AG09319 (cell line): ENCODE results near the gene MTMR3.

Source experiments
- DNase-seq: peaks from one replicate; pipeline ENCODE4 v3.0.0-alpha.2; 2010; ENCODE audit warnings: low read depth; ENCODE audit errors: extremely low read depth
- TF ChIP-seq, protein P1 (sequence below): IDR thresholded peaks from 2 replicates; pipeline ENCODE4 v1.5.1; 2011; ENCODE audit warnings: low read depth, mild to moderate bottlenecking, inconsistent platforms, low read length, moderate library complexity

Gene MTMR3

DNA sequence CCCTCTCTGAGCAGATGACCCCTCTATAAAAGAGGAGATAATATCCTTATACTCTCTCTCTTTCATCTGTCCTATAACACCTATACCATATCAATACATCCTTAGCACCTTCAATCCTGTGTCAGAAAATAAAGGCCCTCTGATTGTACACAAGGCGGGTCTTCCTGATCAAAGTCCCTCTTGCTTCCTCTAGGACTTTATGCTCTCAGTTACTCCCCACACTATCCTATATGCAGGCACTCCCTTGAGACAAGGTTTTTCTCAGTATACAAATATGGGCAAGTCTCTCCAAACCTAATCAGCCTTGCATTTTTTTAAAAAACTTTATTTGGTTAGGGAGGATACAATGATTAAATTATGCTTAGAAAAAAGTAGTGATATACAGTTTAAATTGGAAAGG lies 180.0 kb downstream of the MTMR3 start:
- DNase-seq: no peak
- TF ChIP-seq, protein P1, sequence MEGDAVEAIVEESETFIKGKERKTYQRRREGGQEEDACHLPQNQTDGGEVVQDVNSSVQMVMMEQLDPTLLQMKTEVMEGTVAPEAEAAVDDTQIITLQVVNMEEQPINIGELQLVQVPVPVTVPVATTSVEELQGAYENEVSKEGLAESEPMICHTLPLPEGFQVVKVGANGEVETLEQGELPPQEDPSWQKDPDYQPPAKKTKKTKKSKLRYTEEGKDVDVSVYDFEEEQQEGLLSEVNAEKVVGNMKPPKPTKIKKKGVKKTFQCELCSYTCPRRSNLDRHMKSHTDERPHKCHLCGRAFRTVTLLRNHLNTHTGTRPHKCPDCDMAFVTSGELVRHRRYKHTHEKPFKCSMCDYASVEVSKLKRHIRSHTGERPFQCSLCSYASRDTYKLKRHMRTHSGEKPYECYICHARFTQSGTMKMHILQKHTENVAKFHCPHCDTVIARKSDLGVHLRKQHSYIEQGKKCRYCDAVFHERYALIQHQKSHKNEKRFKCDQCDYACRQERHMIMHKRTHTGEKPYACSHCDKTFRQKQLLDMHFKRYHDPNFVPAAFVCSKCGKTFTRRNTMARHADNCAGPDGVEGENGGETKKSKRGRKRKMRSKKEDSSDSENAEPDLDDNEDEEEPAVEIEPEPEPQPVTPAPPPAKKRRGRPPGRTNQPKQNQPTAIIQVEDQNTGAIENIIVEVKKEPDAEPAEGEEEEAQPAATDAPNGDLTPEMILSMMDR: no peak

DNA sequence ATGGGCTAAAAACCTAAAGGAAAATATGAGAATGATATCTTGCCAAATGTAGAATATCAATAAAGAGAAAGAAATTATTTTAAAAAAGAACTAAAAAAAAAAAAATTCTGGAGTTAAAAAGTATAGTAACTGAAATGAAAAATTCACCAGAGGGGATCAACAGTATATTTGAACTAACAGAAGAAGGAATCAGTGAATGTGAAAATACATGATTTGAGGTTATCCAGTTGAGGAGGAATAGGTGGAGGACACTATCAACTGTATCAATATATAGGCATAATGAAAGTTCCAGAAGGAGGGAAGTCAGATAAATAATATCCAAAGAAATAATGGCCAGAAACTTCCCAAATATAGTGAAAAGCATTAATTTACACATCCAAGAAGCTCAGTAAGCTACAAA lies 181.2 kb downstream of the MTMR3 start:
- TF ChIP-seq, protein P1: no peak

DNA sequence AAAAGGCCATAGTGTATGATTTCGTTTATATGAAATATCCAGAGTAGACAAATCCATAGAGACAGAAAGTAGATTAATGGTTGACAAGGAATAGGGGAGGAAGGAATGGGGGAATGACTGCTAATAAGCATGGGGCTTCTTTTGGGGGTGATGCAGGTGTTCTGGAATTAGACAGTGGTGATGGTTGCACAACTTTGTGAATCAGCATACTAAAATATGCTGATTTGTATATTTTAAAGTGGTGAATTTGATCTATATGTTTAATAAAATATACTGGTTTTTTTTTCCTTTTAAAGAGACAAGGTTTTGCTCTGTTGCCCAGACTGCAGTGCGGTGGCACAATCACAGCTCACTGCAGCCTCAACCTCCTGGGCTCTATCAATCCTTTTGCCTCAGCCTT lies 190.8 kb downstream of the MTMR3 start:
- DNase-seq: no peak
- TF ChIP-seq, protein P1: no peak

More for the DNA sequence above, 181.2 kb downstream of the MTMR3 start:
- DNase-seq: no peak

DNA sequence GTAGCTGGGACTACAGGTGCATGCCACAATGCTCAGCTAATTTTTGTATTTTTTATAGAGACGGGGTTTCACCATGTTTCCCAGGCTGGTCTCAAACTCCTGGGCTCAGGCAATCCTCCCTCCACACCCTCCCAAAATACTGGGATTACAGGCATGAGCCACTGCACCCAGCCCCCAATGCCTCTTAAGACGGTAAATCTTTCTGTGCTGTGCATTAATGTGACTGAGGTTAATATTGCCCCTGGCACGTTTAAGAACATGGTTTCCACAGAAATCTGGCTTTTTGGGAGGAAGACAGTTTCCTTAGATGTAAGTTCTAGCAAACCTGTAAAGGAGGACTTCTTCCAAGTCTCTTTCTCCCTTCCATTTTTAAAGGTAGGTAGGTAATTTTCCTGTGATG lies 191.2 kb downstream of the MTMR3 start:
- TF ChIP-seq, protein P1: no peak

DNA sequence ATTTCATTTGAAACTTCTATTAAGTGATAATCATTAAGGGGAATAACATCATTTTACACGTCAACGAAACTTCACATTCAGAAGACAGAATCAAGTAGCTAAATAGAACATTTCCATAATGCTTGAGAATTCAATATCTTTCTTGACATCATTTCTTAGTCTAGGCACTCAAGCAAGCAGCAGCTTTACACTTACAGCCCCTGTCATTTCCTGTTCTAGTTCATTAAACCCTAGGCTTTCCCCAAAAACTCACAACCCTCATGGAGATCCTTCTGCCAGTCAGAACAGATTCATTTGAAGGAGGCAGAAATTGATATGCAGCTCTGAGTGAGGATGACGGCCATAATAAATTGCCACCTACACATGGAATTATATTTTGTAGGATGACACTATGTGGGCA lies 192.0 kb downstream of the MTMR3 start:
- TF ChIP-seq, protein P1: no peak
- no peak for DNase-seq

More for the DNA sequence above, 191.2 kb downstream of the MTMR3 start:
- no peak for DNase-seq

DNA sequence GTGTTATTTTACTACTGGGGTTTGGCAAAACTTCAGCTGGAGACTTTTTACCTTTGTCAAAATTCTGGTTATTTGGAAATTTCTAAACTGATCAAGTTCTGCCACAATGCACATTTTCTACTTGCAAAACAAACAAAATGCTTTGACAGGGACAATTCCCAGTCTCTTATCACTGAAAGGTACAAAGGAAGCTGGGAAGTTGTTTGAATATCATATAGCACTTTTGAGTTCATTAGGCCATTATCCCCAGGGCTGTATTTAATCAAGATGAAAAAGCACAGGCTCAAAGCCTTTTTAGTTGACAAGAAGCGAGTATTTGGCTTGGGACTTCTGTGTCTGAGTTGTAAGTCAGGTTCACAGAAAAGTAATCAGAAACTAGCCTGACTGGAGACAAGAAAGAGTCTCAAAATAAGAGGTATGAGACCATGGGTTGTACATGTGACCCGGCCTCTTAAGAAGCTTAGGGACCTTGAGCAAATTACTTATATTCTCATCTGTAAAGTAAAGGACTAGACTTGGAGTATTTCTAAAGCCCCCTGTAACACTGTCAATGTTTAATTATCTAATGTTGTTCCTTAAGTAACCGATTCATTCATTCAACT lies 194.4 kb downstream of the MTMR3 start:
- TF ChIP-seq, protein P1: no peak
- no peak for DNase-seq

DNA sequence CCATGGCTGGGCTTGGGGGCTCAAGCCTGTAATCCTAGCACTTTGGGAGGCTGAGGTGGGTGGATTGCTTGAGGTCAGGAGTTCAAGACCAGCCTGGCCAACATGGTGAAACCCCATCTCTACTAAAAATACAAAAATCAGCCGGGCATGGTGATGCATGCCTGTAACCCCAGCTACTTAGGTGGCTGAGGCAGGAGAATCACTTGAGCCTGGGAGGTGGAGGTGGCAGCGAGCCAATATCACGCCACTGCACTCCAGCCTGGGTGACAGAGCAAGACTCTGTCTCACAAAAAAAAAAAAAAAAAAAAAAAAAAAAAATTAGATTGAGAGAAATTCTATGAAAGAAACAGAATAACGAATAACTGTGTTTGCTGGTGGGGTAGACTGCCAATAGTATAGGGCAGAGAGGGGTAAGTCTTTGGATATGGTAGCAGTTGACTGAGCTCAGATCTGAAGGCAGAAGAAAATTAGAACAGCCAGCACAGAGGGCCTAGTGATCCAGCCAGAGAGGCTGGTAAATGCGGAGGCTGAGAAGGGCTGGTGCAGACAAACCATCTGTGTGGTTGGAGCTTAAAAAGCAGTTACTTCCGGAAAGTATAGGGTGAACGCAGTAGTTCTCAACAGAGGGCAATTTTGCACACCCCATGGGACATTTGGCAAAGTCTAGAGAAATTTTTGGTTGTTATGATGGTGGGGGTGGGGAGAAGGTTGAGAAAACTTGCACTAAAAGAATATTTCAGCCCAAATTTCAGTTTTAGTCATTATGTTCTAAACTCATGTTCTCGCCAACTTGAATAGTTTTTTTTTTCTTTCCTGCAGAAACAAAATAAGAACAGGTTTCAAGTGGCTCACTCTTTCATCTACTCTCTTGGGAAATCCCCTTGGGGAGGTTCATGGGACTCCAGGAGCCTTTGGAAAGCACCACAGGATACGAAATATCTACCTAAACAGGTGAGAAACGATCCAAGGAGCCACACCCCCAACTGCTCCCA lies 195.6 kb downstream of the MTMR3 start:
- DNase-seq: no peak
- TF ChIP-seq, protein P1: no peak
